SIG-M5 treated with dmso at 0.1 percent for 504 hours (cell line): ENCODE measurements around the gene C7.

Experiments used
- DNase-seq: peaks from one replicate; lab custom pipeline; 2025; ENCODE audit not compliant: unreplicated experiment; lab: John Stamatoyannopoulos, UW

C7 gene

GRCh38 chr5:40915341-40915926 lies 6.1 kb downstream of the C7 start:
- DNase-seq: no peak

GRCh38 chr5:40916226-40916625 lies 6.9 kb downstream of the C7 start:
- no peak for DNase-seq

GRCh38 chr5:40928886-40929448 lies 19.7 kb downstream of the C7 start:
- DNase-seq: no peak

GRCh38 chr5:40932766-40933165 lies 23.5 kb downstream of the C7 start:
- DNase-seq: no peak

GRCh38 chr5:40937075-40937474 lies 27.8 kb downstream of the C7 start:
- DNase-seq: no peak

- DNase-seq: no peak
Observed at GRCh38 chr5:40939753-40940152, 30.5 kb downstream of the C7 start.

- DNase-seq: no peak
Observed at GRCh38 chr5:40945111-40945510, 35.8 kb downstream of the C7 start.

GRCh38 chr5:40955313-40955712 lies 46.0 kb downstream of the C7 start:
- no peak for DNase-seq

- DNase-seq: no peak
Observed at GRCh38 chr5:40957048-40957447, 47.8 kb downstream of the C7 start.

- DNase-seq: no peak
Observed at GRCh38 chr5:40958811-40959210, 49.5 kb downstream of the C7 start.

GRCh38 chr5:40960037-40960436 lies 50.7 kb downstream of the C7 start:
- DNase-seq: no peak

- DNase-seq: no peak
Observed at GRCh38 chr5:40962207-40962955, 53.1 kb downstream of the C7 start.

GRCh38 chr5:40972434-40972833 lies 63.1 kb downstream of the C7 start:
- no peak for DNase-seq

- DNase-seq: no peak
Observed at GRCh38 chr5:40973364-40974004, 64.2 kb downstream of the C7 start.

GRCh38 chr5:40976041-40976440 lies 66.7 kb downstream of the C7 start:
- DNase-seq: no peak

- no peak for DNase-seq
Observed at GRCh38 chr5:40976836-40977235, 67.5 kb downstream of the C7 start.

GRCh38 chr5:40981420-40981819 lies 72.1 kb downstream of the C7 start:
- no peak for DNase-seq

GRCh38 chr5:40983781-40984180 lies 74.5 kb downstream of the C7 start:
- DNase-seq: no peak

GRCh38 chr5:40984884-40985283 lies 75.6 kb downstream of the C7 start:
- DNase-seq: no peak

- no peak for DNase-seq
Observed at GRCh38 chr5:40985501-40985900, 76.2 kb downstream of the C7 start.

GRCh38 chr5:40986666-40987065 lies 77.4 kb downstream of the C7 start:
- no peak for DNase-seq

- no peak for DNase-seq
Observed at GRCh38 chr5:40987349-40987748, 78.1 kb downstream of the C7 start.
